Colonic mucosa (tissue), 4 donors: Measurements from ENCODE around the gene FGGY. TPM values are rescaled to one million over a fixed set of nuclear protein-coding genes. Genes with fewer than 3 reads are reported as not detected.

ENCODE experiments used
- DNase-seq: peaks from one replicate; pipeline ENCODE4 v3.0.0-alpha.2; 2020
- H3K27ac ChIP-seq: fragments of 200-600 bp; one replicate; pipeline ENCODE4 v1.8.0; 2021
- H3K27me3 ChIP-seq: fragments of 200-600 bp; one replicate; pipeline ENCODE4 v1.8.0; 2021
- H3K36me3 ChIP-seq: fragments of 200-600 bp; one replicate; pipeline ENCODE4 v1.8.0; 2021
- H3K4me1 ChIP-seq: fragments of 200-600 bp; one replicate; pipeline ENCODE4 v1.8.0; 2021; ENCODE audit warnings: mild to moderate bottlenecking
- H3K4me3 ChIP-seq: fragments of 200-600 bp; one replicate; pipeline ENCODE4 v1.8.0; 2021
- H3K9ac ChIP-seq, 2 donors: one replicate each; pipeline ENCODE4 v1.7.0; 2013; ENCODE audit warnings: control low read depth in 2 of 2, low read depth in 2 of 2, low read length in 2 of 2
- H3K9me3 ChIP-seq: fragments of 200-600 bp; one replicate; pipeline ENCODE4 v1.8.0; 2021
- intact Hi-C: fragments of 100-400 bp; cut with DNase I; formaldehyde crosslinking; loops from one replicate; pipeline ENCODE4 v1.14.1; 2022
- total RNA-seq, 2 donors: library from RNA; stranded (reverse); fragmentation: NEBNext Ultra II Directional in 1 of 2; extraction: Animal tissue kit (Norgen Biotek cat#: 25700) in 1 of 2; gene quantifications; one replicate each; pipeline ENCODE4 v1.2.1, GENCODE V29; 2021
- TF ChIP-seq, protein P1 (sequence below): fragments of 200-600 bp; IDR thresholded peaks from one replicate; pipeline ENCODE4 v1.8.0; 2022; ENCODE audit warnings: antibody characterized with exemption, mild to moderate bottlenecking
- donor health status: healthy.
- donor health status: DM: no; HTN: no; CAD: no.
- donor health status: DM: no; HTN: no; CAD: no.

Gene FGGY
- total RNA-seq, 2 donors from 2014 or later: 12.5 to 19.5 TPM

DNA sequence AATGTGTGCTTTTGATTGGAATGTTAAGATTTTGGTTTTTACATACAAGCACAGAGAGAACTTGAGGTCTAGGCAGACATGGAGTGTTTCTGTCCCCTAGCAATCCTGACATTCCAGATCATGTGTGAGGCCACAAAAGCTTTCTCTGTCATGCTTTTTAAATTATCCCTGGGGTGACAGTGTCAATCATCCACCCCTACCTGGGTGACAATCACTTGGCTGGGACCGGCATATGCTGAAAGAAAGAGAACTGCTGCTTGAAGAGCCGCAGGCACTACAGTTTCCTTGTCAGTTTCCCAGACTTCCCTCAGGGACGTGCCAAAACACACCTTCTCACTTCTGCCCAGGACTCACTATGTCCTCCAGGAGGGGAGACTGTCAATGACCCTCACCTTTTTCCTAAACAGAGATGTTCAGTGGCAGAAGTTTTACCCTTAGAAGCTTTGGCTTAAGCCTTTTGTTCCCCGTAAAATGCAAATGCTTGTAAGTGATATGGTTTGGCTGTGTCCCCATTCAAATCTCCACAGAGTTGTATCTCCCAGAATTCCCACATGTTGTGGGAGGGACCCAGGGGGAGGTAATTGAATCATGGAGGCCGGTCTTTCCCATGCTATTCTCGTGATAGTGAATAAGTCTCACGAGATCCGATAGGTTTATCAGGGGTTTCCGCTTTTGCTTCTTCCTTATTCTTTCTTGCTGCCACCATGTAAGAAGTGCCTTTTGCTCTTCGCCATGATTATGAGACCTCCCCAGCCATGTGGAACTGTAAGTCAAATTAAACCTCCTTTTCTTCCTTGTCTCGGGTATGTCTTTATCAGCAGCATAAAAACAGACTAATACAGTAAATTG lies 217.4 kb downstream of the FGGY start:
- TF ChIP-seq, protein P1, sequence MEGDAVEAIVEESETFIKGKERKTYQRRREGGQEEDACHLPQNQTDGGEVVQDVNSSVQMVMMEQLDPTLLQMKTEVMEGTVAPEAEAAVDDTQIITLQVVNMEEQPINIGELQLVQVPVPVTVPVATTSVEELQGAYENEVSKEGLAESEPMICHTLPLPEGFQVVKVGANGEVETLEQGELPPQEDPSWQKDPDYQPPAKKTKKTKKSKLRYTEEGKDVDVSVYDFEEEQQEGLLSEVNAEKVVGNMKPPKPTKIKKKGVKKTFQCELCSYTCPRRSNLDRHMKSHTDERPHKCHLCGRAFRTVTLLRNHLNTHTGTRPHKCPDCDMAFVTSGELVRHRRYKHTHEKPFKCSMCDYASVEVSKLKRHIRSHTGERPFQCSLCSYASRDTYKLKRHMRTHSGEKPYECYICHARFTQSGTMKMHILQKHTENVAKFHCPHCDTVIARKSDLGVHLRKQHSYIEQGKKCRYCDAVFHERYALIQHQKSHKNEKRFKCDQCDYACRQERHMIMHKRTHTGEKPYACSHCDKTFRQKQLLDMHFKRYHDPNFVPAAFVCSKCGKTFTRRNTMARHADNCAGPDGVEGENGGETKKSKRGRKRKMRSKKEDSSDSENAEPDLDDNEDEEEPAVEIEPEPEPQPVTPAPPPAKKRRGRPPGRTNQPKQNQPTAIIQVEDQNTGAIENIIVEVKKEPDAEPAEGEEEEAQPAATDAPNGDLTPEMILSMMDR: no peak
- Histone ChIP-seq H3K4me1 (no peaks in the 10 kb centered on the region), H3K4me3 (no peak overlapping the region), H3K27ac (no peak overlapping the region), H3K9ac (no peak overlapping the region), H3K27me3 (no peaks in the 10 kb centered on the region), H3K36me3 (no peaks in the 10 kb centered on the region), H3K9me3 (no peaks in the 10 kb centered on the region)
- intact Hi-C loops: no loop called here
- DNase-seq: no peak

DNA sequence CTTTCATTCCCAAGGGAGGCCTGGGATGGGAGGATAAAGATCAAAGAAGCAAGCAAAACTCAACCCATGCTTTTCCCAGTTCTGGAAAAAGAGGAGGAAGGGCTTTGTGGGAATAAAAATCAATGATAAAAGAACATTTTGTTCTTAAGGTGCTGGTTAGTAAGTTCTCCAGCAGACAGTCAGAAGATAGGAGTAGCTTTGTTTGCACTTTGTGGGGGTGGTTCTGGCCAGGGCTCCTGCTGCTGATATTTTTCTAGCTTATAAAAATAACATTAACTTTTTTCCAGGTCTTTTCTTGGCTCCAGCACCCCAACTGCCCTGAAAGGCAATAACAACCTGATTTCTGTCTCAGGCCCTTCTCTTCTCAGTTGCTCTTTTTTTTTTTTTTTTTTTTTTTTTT lies 220.0 kb downstream of the FGGY start:
- H3K9ac ChIP-seq: no peak overlapping the region
- intact Hi-C loops: no loop called here
- TF ChIP-seq, protein P1: no peak
- no peak overlapping the region for H3K4me3 ChIP-seq
- H3K4me1 ChIP-seq: peaks cover 2% of the 10 kb centered on the region
- H3K9me3 ChIP-seq: no peaks in the 10 kb centered on the region
- no peak overlapping the region for H3K27ac ChIP-seq
- DNase-seq: no peak
- H3K27me3 ChIP-seq: no peaks in the 10 kb centered on the region
- no peaks in the 10 kb centered on the region for H3K36me3 ChIP-seq

DNA sequence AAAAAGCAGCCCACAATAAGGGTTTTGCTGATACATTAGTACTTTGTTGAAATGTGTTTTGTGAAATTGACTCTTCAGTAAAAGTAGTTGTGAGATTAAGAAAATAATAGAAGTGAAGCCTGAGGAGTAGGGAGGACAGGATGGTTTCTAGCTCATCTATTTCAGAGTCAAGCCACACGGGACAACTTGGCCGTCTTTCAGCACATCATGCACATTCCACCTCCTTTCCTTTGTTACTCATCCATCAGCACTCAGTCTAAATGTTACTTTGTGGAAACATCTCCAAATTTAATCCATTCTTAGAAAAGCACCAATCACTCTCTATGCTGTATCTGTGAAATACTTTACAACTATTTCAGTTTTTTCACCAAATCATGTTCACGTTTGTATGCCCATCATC lies 223.3 kb downstream of the FGGY start:
- Histone ChIP-seq H3K9me3 (no peaks in the 10 kb centered on the region), H3K27me3 (no peaks in the 10 kb centered on the region), H3K27ac (no peak overlapping the region), H3K4me3 (no peak overlapping the region), H3K4me1 (peaks cover 5% of the 10 kb centered on the region), H3K36me3 (no peaks in the 10 kb centered on the region), H3K9ac (no peak overlapping the region)
- DNase-seq: no peak
- intact Hi-C loops: no loop called here
- TF ChIP-seq, protein P1: no peak

DNA sequence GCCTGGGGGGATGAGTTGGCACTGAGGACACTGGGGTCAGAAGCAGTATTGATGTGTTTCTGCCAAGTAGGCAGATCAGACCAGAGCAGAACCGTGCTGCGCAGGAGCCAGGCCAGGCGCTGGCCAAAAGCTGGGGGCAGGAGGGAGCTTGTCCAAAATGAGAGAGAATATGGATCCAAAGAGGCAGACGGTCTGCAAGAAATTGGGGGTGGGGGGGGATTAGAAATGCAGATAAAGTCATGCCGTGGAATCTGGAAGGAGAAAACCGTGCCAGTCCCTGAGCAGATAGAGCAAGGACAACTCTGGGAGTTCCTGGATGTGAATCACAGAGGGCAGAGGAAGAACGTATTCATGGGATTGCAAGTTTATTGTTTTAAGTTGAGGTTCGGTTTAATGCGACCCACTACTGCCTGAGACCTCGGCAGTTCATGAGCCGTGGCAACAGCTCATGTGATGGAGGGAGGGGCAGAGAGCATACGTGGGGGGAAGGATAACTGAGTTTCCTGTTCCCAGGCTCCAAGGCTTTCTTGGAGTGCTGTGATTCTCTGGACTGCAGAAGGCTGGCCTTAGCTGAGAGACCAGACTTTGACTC lies 224.0 kb downstream of the FGGY start:
- H3K27ac ChIP-seq: no peak overlapping the region
- DNase-seq: no peak
- intact Hi-C loops: no loop called here

DNA sequence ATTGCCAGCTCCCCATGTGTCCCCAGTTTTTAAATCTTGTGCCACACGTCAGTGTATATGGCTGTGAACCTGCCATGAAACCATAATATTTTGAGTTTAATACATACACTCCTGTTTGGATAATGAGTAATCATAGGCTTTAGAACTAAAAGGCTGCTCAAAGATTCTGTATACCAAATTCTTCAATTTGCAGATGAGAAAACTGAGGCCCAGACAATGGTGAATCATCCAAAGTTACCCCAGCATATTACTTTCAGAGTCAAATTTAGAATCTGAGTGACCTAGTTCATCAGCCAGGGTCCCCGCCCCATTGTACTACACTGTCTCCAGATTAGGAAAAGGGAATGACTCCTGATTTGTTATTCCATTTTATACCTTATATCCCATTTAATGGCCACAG lies 224.6 kb downstream of the FGGY start:
- H3K4me1 ChIP-seq: peaks cover 5% of the 10 kb centered on the region
- no peaks in the 10 kb centered on the region for H3K36me3 ChIP-seq
- H3K4me3 ChIP-seq: no peak overlapping the region
- TF ChIP-seq, protein P1: no peak
- H3K9me3 ChIP-seq: no peaks in the 10 kb centered on the region
- H3K27me3 ChIP-seq: no peaks in the 10 kb centered on the region
- no peak for DNase-seq
- no peak overlapping the region for H3K9ac ChIP-seq
- intact Hi-C loops: no loop called here
- no peak overlapping the region for H3K27ac ChIP-seq

More for the DNA sequence above, 224.0 kb downstream of the FGGY start:
- H3K36me3 ChIP-seq: no peaks in the 10 kb centered on the region
- H3K9me3 ChIP-seq: no peaks in the 10 kb centered on the region
- H3K27me3 ChIP-seq: no peaks in the 10 kb centered on the region
- H3K4me1 ChIP-seq: peaks cover 5% of the 10 kb centered on the region
- H3K9ac ChIP-seq: no peak overlapping the region
- H3K4me3 ChIP-seq: no peak overlapping the region
- TF ChIP-seq, protein P1: no peak
